ENCODE results near the gene HOXA11.

HOXA11 gene

DNA sequence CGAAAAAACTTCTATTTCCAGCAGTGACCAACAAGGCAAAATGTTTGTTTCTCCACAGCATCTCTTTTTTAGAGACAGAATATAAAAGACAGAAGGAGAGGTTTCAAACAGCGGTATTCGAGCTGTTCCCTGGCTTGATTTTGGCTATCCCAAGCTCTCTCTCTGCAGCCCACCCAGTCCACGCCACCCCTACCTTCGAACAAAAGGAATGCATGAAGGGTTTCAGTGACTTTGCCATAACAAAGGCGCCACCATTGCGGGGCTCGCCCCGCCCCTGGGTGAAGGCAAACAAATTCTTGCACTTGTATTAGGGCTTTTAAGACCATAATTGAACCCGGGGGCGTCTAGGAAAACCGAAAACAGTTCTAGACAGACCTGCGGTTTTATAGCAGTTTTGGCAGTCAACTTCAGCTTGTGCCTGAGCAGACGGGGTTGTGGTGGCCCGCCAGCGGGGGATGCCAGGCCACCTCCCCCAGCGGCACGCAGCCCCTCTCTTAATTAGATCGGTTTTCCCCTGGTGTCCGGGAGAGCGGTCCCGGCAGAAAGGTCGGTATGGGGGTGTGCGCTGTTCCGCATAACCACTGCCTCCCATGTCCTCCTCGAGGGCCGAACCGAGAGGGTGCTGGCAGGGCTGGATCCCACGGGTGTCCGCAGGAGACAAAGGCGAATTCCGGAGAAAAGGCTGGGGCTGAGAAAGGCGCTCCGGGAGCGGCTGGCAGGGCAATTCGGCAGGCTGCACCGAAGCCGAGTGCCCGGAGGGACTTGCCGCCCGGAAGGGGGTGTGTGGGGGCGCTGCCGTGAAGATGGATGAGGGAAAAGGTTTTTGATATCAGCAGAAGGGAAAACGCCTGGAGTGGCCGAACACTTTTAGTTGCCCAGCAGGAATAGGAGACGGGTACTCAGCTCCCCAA lies 2.7 kb upstream of the HOXA11 start:
- peaks cover 19 to 100% (median 77%) of the 10 kb centered on the region in 5 experiments for H3K27me3 ChIP-seq (replicated peaks in 2 of 5; ENCODE audit: control insufficient read depth in 4 of 5, insufficient read depth in 5 of 5, low read length in 4 of 5)
- CTCF ChIA-PET: interaction anchor here (0.8 to 5.4 kb wide), 6 partner anchors 8 to 1291 kb away, joined by 3 to 44 read pairs (median 4); partner anchors contain the start of gene HOXA10
- 6% methylated on average over 39 of the region's 46 CpGs for WGBS (ENCODE audit: insufficient coverage)
- peaks cover 0 to 72% (median 63%) of the 10 kb centered on the region in 4 experiments for H3K4me1 ChIP-seq (ENCODE audit: control extremely low read depth in 1 of 4, control insufficient read depth in 4 of 4, insufficient read depth in 4 of 4, low read length in 3 of 4)
- H3K9me3 ChIP-seq (ENCODE audit: control extremely low read depth in 1 of 5, control insufficient read depth in 4 of 5, insufficient read depth in 2 of 5, low read depth in 1 of 5, low read length in 4 of 5): peaks cover 0 to 2% (median 0%) of the 10 kb centered on the region in 5 experiments
- H3K4me3 ChIP-seq (ENCODE audit: control insufficient read depth in 1 of 7, extremely low read depth in 1 of 7, insufficient read depth in 4 of 7, low read depth in 2 of 7, low read length in 6 of 7): peak overlapping the region in 4 of 7 experiments; percentile 32 to 68 (median 51)
- POLR2A ChIA-PET: interaction anchor here (1.8 kb wide), 1 partner anchor 17 kb away, joined by 6 read pairs; no protein-coding TSS in a partner anchor
- no peak overlapping the region for H3K27ac ChIP-seq (ENCODE audit: insufficient read depth in 1 of 2, low read depth in 1 of 2, low read length in 2 of 2, poor library complexity in 1 of 2, severe bottlenecking in 2 of 2)
- peak in 1 of 3 donors; percentile 55 for DNase-seq
- H3K36me3 ChIP-seq (ENCODE audit: control insufficient read depth in 4 of 4, insufficient read depth in 4 of 4, low read length in 3 of 4): no peaks in the 10 kb centered on the region

DNA sequence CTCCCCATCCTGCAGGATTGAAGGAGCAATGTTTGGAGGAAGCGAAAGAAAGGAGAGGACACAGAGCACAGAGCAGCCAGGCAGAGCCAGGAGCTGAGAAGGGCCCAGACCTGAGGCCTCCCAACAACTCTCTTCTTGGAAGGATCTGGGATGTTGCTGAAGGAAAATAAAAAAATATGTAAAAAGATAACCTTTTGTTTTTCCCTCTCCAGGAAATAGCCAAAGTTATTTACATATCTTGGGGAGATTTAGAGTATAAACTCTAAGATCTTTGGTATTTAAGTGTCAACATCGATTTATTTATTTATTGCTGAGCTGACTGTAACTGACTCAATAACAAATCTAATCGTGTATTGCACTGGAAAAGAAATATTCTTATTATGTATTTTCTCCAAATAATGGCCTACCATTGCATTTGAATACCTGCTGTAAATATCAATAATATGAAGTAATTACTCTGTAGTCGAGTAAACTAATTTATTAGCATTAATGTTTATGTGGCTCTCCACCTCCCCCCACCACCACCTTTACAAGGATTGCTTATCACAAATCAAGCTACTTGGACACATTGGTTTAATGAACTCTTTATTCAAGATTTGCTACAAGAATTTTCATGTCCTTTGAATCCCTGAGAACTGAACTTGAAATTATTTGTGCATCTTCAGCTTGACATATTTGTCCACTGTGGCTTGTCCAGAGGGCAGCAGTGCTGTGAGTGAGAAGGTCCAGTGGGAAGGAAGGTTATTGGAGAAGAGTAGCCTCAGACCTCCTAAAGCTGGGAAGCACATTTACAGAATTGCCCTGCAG lies 1.8 kb upstream of the HOXA11 start:
- H3K4me3 ChIP-seq (ENCODE audit: control insufficient read depth in 1 of 7, extremely low read depth in 1 of 7, insufficient read depth in 4 of 7, low read depth in 2 of 7, low read length in 6 of 7): peak overlapping the region in 1 of 7 experiments; percentile 68
- peaks cover 0 to 64% (median 55%) of the 10 kb centered on the region in 4 experiments for H3K4me1 ChIP-seq (ENCODE audit: control extremely low read depth in 1 of 4, control insufficient read depth in 4 of 4, insufficient read depth in 4 of 4, low read length in 3 of 4)
- CTCF ChIA-PET: interaction anchor here (0.9 to 5.4 kb wide), 8 partner anchors 9 to 1293 kb away, joined by 3 to 44 read pairs (median 4); partner anchors contain the start of gene HOXA10
- POLR2A ChIA-PET: interaction anchor here (1.8 kb wide), 1 partner anchor 16 kb away, joined by 6 read pairs; no protein-coding TSS in a partner anchor
- 17% methylated on average over 1 of the region's 4 CpGs for WGBS (ENCODE audit: insufficient coverage)
- no peak for DNase-seq
- no peaks in the 10 kb centered on the region for H3K36me3 ChIP-seq (ENCODE audit: control insufficient read depth in 4 of 4, insufficient read depth in 4 of 4, low read length in 3 of 4)
- H3K27ac ChIP-seq (ENCODE audit: insufficient read depth in 1 of 2, low read depth in 1 of 2, low read length in 2 of 2, poor library complexity in 1 of 2, severe bottlenecking in 2 of 2): no peak overlapping the region
- H3K27me3 ChIP-seq (replicated peaks in 2 of 5; ENCODE audit: control insufficient read depth in 4 of 5, insufficient read depth in 5 of 5, low read length in 4 of 5): peaks cover 19 to 100% (median 80%) of the 10 kb centered on the region in 5 experiments
- peaks cover 0 to 2% (median 0%) of the 10 kb centered on the region in 5 experiments for H3K9me3 ChIP-seq (ENCODE audit: control extremely low read depth in 1 of 5, control insufficient read depth in 4 of 5, insufficient read depth in 2 of 5, low read depth in 1 of 5, low read length in 4 of 5)

DNA sequence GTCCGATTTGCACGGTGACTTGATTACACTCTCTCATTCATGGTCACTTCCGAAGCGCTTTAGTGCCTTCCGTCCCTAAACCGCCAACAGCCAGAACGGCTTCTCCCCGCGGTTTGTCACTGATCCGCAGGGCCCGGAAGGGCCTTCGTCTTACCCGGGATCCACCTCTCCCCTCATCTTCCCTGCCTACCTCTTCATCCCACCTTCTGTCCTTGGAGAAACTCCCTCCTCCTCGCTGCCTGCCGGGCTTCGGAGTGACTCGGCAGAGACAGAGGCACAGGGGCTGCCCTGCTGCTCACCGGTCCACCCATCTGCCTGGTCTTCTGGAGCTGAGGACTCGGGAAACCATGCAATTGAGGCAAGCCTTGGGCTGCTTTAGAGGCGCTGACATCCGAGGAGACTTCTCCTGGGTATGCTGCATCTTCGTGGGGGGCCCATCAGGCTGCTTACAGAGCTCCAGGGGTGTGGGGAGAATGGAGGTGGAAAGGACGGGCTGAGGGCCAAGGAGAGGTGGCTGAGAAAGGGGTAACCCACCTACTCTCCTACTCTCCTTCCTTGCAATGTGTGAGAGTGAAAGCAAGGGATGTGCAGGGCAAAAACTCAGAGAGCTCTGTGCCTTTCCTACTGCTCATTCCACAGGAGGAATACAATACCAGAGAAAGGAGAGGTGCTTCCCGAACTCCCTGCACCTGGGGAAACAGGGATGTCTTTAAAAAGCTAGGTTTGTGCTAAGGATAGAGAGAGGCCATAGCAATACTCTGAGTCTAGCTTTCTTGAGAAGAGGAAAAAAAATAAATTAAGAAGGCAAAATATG lies 1.0 kb upstream of the HOXA11 start:
- H3K9me3 ChIP-seq (ENCODE audit: control extremely low read depth in 1 of 5, control insufficient read depth in 4 of 5, insufficient read depth in 2 of 5, low read depth in 1 of 5, low read length in 4 of 5): peaks cover 0 to 2% (median 0%) of the 10 kb centered on the region in 5 experiments
- POLR2A ChIA-PET: no interaction called here
- H3K27me3 ChIP-seq (replicated peaks in 2 of 5; ENCODE audit: control insufficient read depth in 4 of 5, insufficient read depth in 5 of 5, low read length in 4 of 5): peaks cover 19 to 98% (median 75%) of the 10 kb centered on the region in 5 experiments
- CTCF ChIA-PET: interaction anchor here (0.9 to 5.4 kb wide), 11 partner anchors 10 to 1292 kb away, joined by 3 to 44 read pairs (median 4); partner anchors contain the start of gene HOXA10
- 4% methylated on average over 20 of the region's 24 CpGs for WGBS (ENCODE audit: insufficient coverage)
- H3K4me3 ChIP-seq (ENCODE audit: control insufficient read depth in 1 of 7, extremely low read depth in 1 of 7, insufficient read depth in 4 of 7, low read depth in 2 of 7, low read length in 6 of 7): peak overlapping the region in 4 of 7 experiments; percentile 4 to 67 (median 24)
- H3K36me3 ChIP-seq (ENCODE audit: control insufficient read depth in 4 of 4, insufficient read depth in 4 of 4, low read length in 3 of 4): no peaks in the 10 kb centered on the region
- DNase-seq: no peak
- H3K27ac ChIP-seq (ENCODE audit: insufficient read depth in 1 of 2, low read depth in 1 of 2, low read length in 2 of 2, poor library complexity in 1 of 2, severe bottlenecking in 2 of 2): no peak overlapping the region
- H3K4me1 ChIP-seq (ENCODE audit: control extremely low read depth in 1 of 4, control insufficient read depth in 4 of 4, insufficient read depth in 4 of 4, low read length in 3 of 4): peaks cover 0 to 62% (median 53%) of the 10 kb centered on the region in 4 experiments

DNA sequence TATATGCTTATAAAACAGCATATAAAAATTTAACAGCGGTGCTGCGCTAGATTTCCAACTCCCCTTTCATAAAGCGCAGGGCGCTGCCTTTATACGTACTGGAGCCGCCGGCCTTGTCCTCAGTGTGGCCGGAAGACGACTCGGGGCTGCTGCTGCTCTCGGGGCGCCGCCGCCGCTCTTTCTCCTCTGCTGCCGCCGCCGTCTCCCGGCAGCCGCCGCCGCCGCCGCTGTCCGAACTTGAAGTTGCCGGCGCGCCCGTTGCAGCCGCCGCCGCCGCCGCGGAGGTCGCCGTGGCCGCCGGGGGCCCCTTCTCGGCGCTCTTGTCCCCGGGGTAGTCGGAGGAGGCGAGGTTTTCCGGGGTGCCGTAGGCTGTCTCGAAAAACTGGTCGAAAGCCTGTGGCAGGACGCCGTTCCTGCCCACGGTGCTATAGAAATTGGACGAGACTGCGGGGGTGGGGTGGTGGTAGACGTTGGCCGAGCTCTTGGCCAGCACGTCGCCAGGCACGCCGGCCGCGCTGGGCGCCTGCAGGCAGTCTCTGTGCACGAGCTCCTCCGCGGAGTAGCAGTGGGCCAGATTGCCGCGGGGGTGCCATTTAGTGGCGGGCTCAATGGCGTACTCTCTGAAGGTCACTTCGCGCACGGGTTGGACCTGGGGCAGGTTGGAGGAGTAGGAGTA lies 557 bp downstream of the HOXA11 start:
- H3K36me3 ChIP-seq (ENCODE audit: control insufficient read depth in 4 of 4, insufficient read depth in 4 of 4, low read length in 3 of 4): no peaks in the 10 kb centered on the region
- DNase-seq: peak in 1 of 3 donors; percentile 66
- peaks cover 0 to 2% (median 0%) of the 10 kb centered on the region in 5 experiments for H3K9me3 ChIP-seq (ENCODE audit: control extremely low read depth in 1 of 5, control insufficient read depth in 4 of 5, insufficient read depth in 2 of 5, low read depth in 1 of 5, low read length in 4 of 5)
- CTCF ChIA-PET: interaction anchor here (2.2 to 2.6 kb wide), 2 partner anchors 17 to 25 kb away, joined by 5 to 7 read pairs; no protein-coding TSS in a partner anchor
- WGBS (ENCODE audit: insufficient coverage): 2% methylated on average over 47 of the region's 72 CpGs
- POLR2A ChIA-PET: interaction anchor here (0.6 kb wide), 1 partner anchor 1018 kb away, joined by 3 read pairs; no protein-coding TSS in a partner anchor
- H3K27ac ChIP-seq (ENCODE audit: insufficient read depth in 1 of 2, low read depth in 1 of 2, low read length in 2 of 2, poor library complexity in 1 of 2, severe bottlenecking in 2 of 2): no peak overlapping the region
- peaks cover 17 to 98% (median 63%) of the 10 kb centered on the region in 5 experiments for H3K27me3 ChIP-seq (replicated peaks in 2 of 5; ENCODE audit: control insufficient read depth in 4 of 5, insufficient read depth in 5 of 5, low read length in 4 of 5)
- peaks cover 0 to 64% (median 55%) of the 10 kb centered on the region in 4 experiments for H3K4me1 ChIP-seq (ENCODE audit: control extremely low read depth in 1 of 4, control insufficient read depth in 4 of 4, insufficient read depth in 4 of 4, low read length in 3 of 4)
- H3K4me3 ChIP-seq (ENCODE audit: control insufficient read depth in 1 of 7, extremely low read depth in 1 of 7, insufficient read depth in 4 of 7, low read depth in 2 of 7, low read length in 6 of 7): peak overlapping the region; percentile 8 to 75 (median 57)

DNA sequence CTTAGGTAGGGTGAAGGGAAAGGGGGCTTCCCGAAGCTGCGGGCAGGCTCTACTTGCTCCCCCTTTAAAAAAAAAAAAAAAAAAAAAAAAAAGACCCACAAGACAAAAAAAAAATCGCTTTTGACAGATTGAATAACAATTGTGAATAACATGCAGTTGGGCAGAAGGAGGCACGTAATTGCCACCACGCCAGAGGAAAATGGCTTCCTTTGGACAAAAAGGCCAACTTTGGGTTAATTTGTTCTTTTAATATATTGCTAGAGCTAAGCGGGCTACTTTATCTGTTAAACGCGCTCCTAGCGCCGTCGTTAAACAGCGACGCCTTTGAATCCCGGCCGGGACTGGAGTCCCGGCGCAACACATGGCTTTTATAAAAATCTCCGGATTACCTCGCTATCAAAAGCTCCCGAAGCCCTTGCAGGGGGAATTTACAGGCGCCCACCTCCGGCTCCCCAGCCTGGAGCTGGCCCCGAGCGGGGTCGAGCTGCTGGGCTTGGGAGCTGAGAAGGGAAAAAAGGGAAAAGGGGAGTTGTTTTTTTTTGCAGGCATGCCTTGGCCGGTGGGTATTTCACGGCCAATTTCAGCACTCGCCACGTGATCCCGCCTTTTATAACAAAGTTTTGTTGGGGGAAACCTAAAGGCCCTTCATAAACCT lies 1.2 kb downstream of the HOXA11 start:
- peak in 1 of 3 donors; percentile 57 for DNase-seq
- H3K27ac ChIP-seq (ENCODE audit: insufficient read depth in 1 of 2, low read depth in 1 of 2, low read length in 2 of 2, poor library complexity in 1 of 2, severe bottlenecking in 2 of 2): no peak overlapping the region
- peak overlapping the region in 6 of 7 experiments; percentile 15 to 75 (median 62) for H3K4me3 ChIP-seq (ENCODE audit: control insufficient read depth in 1 of 7, extremely low read depth in 1 of 7, insufficient read depth in 4 of 7, low read depth in 2 of 7, low read length in 6 of 7)
- H3K4me1 ChIP-seq (ENCODE audit: control extremely low read depth in 1 of 4, control insufficient read depth in 4 of 4, insufficient read depth in 4 of 4, low read length in 3 of 4): peaks cover 0 to 60% (median 51%) of the 10 kb centered on the region in 4 experiments
- peaks cover 17 to 92% (median 57%) of the 10 kb centered on the region in 5 experiments for H3K27me3 ChIP-seq (replicated peaks in 2 of 5; ENCODE audit: control insufficient read depth in 4 of 5, insufficient read depth in 5 of 5, low read length in 4 of 5)
- H3K9me3 ChIP-seq (ENCODE audit: control extremely low read depth in 1 of 5, control insufficient read depth in 4 of 5, insufficient read depth in 2 of 5, low read depth in 1 of 5, low read length in 4 of 5): peaks cover 0 to 2% (median 0%) of the 10 kb centered on the region in 5 experiments
- ChIA-PET POLR2A (no interaction called here), CTCF (interaction anchor here (0.7 to 2.2 kb wide), 5 partner anchors 9 to 16 kb away, joined by 3 to 5 read pairs (median 3); no protein-coding TSS in a partner anchor)
- WGBS (ENCODE audit: insufficient coverage): under 1% methylated on average over 23 of the region's 30 CpGs
- no peaks in the 10 kb centered on the region for H3K36me3 ChIP-seq (ENCODE audit: control insufficient read depth in 4 of 4, insufficient read depth in 4 of 4, low read length in 3 of 4)
